Erythroblast (primary cell): Measurements from ENCODE around the gene HTR1D.
"Not testable (repeated sequence)": the region's sequence is repeated elsewhere in the genome, so short reads cannot be mapped to it uniquely, and the experiment has no call there.

ENCODE experiments used
- GATA1 ChIP-seq: IDR thresholded peaks from 2 replicates; pipeline ENCODE4 v1.6.1; 2011; ENCODE audit warnings: low read depth, mild to moderate bottlenecking, control low read depth, low read length, moderate library complexity
- POLR2A ChIP-seq: IDR thresholded peaks from 2 replicates; pipeline ENCODE4 v1.6.1; 2011; ENCODE audit warnings: mild to moderate bottlenecking, low read length

DNA sequence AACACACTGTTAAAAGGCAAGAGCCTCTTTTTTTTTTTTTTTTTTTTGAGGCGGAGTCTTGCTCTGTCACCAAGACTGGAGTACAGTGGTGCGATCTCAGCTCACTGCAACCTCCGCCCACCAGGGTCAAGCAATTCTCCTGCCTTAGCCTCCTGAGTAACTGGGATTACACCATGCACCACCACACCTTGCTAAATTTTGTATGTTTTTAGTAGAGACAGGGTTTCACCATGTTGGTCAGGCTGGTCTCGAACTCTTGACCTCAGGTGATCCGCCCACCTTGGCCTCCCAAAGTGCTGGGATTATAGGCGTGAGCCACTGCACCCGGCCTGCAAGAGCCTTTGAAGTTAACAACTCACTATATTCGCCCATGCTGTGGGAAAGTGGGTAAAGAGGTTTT is 9.6 kb downstream of the HTR1D start:
- TF ChIP-seq POLR2A, GATA1: not testable (repeated sequence)
